GM12801 (cell line): ENCODE data around the gene ANK2.

Experiments used
- TF ChIP-seq, protein P1 (sequence below): IDR thresholded peaks from one replicate; pipeline ENCODE4 v1.5.1; 2011; ENCODE audit warnings: control low read depth; ENCODE audit not compliant: insufficient read length; ENCODE audit errors: extremely low read depth

The ANK2 gene

DNA sequence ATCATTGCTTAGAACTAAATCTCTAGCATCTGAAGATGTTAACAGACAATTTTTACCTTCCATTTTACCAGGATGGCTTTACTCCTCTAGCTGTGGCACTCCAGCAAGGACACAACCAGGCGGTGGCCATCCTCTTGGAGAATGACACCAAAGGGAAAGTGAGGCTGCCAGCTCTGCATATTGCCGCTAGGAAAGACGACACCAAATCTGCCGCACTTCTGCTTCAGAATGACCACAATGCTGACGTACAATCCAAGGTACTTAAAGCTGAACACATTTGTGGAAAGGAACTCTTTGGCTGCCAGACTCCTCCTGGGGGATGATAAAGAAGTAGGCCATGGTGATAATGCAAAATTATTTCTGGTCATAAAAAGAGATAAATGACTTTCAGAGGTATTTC lies 187.5 kb downstream of the ANK2 start:
- TF ChIP-seq, protein P1, sequence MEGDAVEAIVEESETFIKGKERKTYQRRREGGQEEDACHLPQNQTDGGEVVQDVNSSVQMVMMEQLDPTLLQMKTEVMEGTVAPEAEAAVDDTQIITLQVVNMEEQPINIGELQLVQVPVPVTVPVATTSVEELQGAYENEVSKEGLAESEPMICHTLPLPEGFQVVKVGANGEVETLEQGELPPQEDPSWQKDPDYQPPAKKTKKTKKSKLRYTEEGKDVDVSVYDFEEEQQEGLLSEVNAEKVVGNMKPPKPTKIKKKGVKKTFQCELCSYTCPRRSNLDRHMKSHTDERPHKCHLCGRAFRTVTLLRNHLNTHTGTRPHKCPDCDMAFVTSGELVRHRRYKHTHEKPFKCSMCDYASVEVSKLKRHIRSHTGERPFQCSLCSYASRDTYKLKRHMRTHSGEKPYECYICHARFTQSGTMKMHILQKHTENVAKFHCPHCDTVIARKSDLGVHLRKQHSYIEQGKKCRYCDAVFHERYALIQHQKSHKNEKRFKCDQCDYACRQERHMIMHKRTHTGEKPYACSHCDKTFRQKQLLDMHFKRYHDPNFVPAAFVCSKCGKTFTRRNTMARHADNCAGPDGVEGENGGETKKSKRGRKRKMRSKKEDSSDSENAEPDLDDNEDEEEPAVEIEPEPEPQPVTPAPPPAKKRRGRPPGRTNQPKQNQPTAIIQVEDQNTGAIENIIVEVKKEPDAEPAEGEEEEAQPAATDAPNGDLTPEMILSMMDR, result no peak

DNA sequence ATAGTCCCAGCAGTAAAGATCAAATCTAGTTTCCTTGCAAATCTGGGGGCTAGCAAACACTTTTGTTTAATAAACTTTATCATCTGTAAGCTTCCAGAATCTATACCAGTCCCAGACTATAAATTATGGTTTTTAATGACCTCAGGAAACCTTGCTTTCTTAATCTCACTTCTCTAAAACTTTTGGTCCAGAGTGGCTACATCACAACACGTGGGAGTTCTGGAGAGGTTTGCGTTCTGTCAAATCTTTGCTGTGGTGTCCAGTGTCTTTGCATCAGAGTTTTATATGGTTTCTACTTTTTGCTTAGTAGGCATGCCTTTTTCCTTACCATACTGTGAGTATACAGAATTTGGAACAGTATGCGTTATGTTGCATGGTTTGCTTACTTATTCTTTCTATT lies 193.9 kb downstream of the ANK2 start:
- TF ChIP-seq, protein P1, result no peak

DNA sequence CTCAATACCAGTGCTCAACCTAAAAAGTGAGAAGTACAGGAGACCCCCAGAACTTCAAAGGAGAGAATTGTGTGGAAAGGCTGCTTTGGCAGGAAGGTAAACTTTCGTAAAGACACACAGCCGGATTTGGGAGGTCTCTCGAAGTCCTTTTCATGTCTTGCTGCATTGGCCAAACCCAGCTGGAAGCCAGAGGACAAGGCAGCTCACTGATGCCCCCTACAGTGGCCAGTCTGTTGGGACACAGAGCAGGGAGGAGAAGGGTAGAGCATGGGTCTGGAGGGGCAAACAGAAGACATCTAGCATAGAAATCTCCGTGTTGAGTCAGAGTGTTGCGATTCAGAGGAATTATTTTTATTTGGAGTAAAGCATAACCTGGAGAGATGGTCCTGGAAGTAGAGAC lies 198.9 kb downstream of the ANK2 start:
- TF ChIP-seq, protein P1, result no peak

DNA sequence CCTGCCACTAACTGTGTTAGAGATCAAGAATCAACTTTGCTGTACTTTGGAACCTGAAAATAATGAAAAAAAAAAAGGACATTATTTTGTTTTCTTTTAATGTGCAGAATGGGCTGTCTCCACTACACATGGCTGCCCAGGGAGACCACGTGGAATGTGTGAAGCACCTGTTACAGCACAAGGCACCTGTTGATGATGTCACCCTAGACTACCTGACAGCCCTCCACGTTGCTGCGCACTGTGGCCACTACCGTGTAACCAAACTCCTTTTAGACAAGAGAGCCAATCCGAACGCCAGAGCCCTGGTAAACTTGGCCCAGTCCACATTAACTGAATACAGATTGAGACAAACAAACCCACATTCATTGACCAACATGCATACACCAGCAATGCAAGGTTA lies 206.2 kb downstream of the ANK2 start:
- TF ChIP-seq, protein P1, result no peak

DNA sequence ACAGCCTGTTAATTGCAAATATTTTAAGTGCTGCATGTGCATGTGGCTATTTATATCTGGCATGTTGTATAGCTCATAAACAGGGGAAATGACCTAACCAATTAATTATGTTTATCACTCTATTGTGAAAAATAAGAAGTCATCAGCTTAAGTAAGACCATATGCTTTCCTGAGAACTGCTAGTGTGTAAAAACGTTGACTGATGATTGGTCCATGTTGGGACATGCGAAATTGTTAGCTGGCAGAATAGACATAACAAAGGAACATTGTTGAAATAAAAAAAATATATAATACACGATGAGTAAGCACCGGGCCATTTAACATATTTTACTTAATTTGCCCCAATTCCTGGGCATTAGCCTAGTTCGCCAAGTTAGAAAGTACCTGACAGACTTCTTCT lies 207.5 kb downstream of the ANK2 start:
- TF ChIP-seq, protein P1, result no peak

DNA sequence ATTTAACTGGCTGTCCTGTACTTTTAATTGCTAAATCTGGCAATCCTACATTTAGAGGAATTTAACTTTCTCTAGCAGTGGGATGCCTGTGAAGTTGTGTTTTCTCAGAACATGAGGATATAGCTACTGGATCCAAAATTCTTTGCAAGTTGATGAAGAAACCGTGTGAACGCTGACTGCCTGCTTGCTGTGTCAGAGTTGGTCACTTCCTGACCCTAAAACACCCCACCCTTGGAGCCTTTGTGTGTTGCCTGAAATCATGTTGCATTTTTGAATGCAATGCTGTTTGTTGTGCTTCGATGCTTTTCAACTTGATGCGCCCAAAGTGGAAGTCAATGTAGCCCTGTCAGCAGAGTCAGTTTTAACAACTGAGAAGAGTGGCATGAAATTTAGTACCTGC lies 211.2 kb downstream of the ANK2 start:
- TF ChIP-seq, protein P1, result no peak

DNA sequence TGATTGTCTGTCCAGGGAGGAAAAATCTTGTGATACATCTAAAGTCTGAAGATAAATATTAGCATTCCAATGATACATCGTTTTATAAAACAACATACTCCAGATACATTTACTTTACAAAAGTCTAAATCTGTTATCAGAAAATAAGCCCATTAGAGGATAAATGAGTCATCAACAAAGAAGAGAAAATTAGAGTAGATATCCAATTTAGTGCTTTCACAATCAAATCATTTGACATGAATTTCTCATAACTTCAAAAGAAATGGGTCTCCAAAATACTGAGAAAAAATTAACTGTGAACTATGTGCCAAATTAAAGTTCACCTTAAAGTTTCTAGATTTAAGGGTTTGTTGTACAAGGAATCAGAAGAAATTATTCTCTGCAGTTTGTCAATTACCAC lies 213.8 kb downstream of the ANK2 start:
- TF ChIP-seq, protein P1, result no peak
